Measurements from ENCODE around the gene CGNL1. TPM values are rescaled to one million over a fixed set of nuclear protein-coding genes. Genes with fewer than 3 reads are reported as not detected.

Gene CGNL1
- total RNA-seq, 1 donor from 2014 or later, result 3.0 TPM

GRCh38 chr15:57479005-57479404, 102.7 kb downstream of the CGNL1 start:
- Mint-ChIP-seq H3K4me1 (peaks cover 31% of the 10 kb centered on the region), H3K4me3 (no peak overlapping the region), H3K27me3 (ENCODE audit: insufficient read depth, low read depth) (no peaks in the 10 kb centered on the region), H3K9me3 (no peaks in the 10 kb centered on the region), H3K36me3 (no peaks in the 10 kb centered on the region), H3K27ac (no peak overlapping the region)
- no peaks in the 10 kb centered on the region for H3K79me2 ChIP-seq (ENCODE audit: low read depth)
- no peak for TF ChIP-seq CTCF (IDR thresholded peaks at IDR 0.05)
- TF ChIP-seq EZH2phosphoT487 (IDR thresholded peaks at IDR 0.05), result no peak
- no peak for TF ChIP-seq EZH2 (IDR thresholded peaks at IDR 0.05)
- H3K4me1 ChIP-seq, result peaks cover 10% of the 10 kb centered on the region
- no peak overlapping the region for H3K4me3 ChIP-seq
- H3K4me2 ChIP-seq, result no peak overlapping the region
- no peak for DNase-seq (ENCODE audit: low spot score)
- no peaks in the 10 kb centered on the region for H4K20me1 ChIP-seq (ENCODE audit: low read depth)
- H3K9ac ChIP-seq, result no peak overlapping the region
- no peaks in the 10 kb centered on the region for H3K9me3 ChIP-seq (ENCODE audit: low read depth)
- H3K27ac ChIP-seq, result no peak overlapping the region
- H3K27me3 ChIP-seq, result no peaks in the 10 kb centered on the region
- no peak overlapping the region for H2AFZ ChIP-seq (replicated peaks)
- H3F3A ChIP-seq (ENCODE audit: low read depth), result no peaks in the 10 kb centered on the region
- H3K36me3 ChIP-seq, result no peaks in the 10 kb centered on the region

GRCh38 chr15:57481038-57481705, 104.9 kb downstream of the CGNL1 start:
- peaks cover 8% of the 10 kb centered on the region for H3K4me1 ChIP-seq
- Mint-ChIP-seq H3K4me3 (no peak overlapping the region), H3K27ac (no peak overlapping the region), H3K4me1 (peaks cover 22% of the 10 kb centered on the region), H3K9me3 (no peaks in the 10 kb centered on the region), H3K27me3 (ENCODE audit: insufficient read depth, low read depth) (peaks cover 2% of the 10 kb centered on the region), H3K36me3 (no peaks in the 10 kb centered on the region)
- H4K20me1 ChIP-seq (ENCODE audit: low read depth), result no peaks in the 10 kb centered on the region
- no peaks in the 10 kb centered on the region for H3K36me3 ChIP-seq
- no peak for DNase-seq (ENCODE audit: low spot score)
- H3K27me3 ChIP-seq, result no peaks in the 10 kb centered on the region
- H2AFZ ChIP-seq (replicated peaks), result no peak overlapping the region
- no peak overlapping the region for H3K4me3 ChIP-seq
- H3K4me2 ChIP-seq, result no peak overlapping the region
- H3K27ac ChIP-seq, result no peak overlapping the region
- no peaks in the 10 kb centered on the region for H3F3A ChIP-seq (ENCODE audit: low read depth)
- H3K9me3 ChIP-seq (ENCODE audit: low read depth), result no peaks in the 10 kb centered on the region
- TF ChIP-seq EZH2 (IDR thresholded peaks at IDR 0.05), result no peak
- TF ChIP-seq EZH2phosphoT487 (IDR thresholded peaks at IDR 0.05), result no peak
- TF ChIP-seq CTCF (IDR thresholded peaks at IDR 0.05), result no peak
- H3K9ac ChIP-seq, result no peak overlapping the region
- no peaks in the 10 kb centered on the region for H3K79me2 ChIP-seq (ENCODE audit: low read depth)

GRCh38 chr15:57485869-57486268, 109.6 kb downstream of the CGNL1 start:
- Mint-ChIP-seq H3K27ac (no peak overlapping the region), H3K4me3 (no peak overlapping the region), H3K9me3 (no peaks in the 10 kb centered on the region), H3K36me3 (no peaks in the 10 kb centered on the region), H3K27me3 (ENCODE audit: insufficient read depth, low read depth) (peaks cover 2% of the 10 kb centered on the region), H3K4me1 (no peaks in the 10 kb centered on the region)
- Histone ChIP-seq H3K4me2 (no peak overlapping the region), H3K4me3 (no peak overlapping the region), H3K27me3 (no peaks in the 10 kb centered on the region), H3K79me2 (ENCODE audit: low read depth) (no peaks in the 10 kb centered on the region), H4K20me1 (ENCODE audit: low read depth) (no peaks in the 10 kb centered on the region), H3K9ac (no peak overlapping the region), H3K4me1 (no peaks in the 10 kb centered on the region), H3K36me3 (no peaks in the 10 kb centered on the region), H3K9me3 (ENCODE audit: low read depth) (no peaks in the 10 kb centered on the region), H2AFZ (replicated peaks) (no peak overlapping the region), H3K27ac (no peak overlapping the region), H3F3A (ENCODE audit: low read depth) (no peaks in the 10 kb centered on the region)
- no peak for DNase-seq (ENCODE audit: low spot score)
- TF ChIP-seq CTCF (IDR thresholded peaks at IDR 0.05), result no peak
- no peak for TF ChIP-seq EZH2 (IDR thresholded peaks at IDR 0.05)
- TF ChIP-seq EZH2phosphoT487 (IDR thresholded peaks at IDR 0.05), result no peak
